GM21360 (cell line): ENCODE results near the gene EVC2.

Experiments
- ATAC-seq: cut with Tn5 transposase; IDR thresholded peaks from one replicate; pipeline ENCODE4 v1.9.1; 2021; ENCODE audit warnings: mild to moderate bottlenecking, moderate library complexity; ENCODE audit not compliant: unreplicated experiment

EVC2 gene

DNA sequence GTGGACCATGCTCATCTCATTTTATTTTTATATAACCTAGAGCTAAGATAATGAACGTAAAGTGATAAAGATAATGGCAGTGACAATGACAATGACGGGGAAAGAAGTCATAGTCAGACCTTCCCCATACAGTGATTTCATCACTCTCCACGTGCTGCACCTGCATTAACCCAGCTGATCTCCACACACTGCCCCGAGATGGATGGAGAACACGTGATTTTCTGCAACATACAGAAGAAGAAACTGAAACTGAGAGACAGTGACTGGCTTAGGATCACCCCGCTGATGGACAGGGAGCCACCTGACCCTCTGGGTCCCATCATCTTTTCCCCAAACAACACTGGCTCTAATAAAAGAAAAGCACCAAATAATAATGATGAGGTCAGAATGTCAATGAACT lies 22.0 kb downstream of the EVC2 start:
- ATAC-seq = no peak

DNA sequence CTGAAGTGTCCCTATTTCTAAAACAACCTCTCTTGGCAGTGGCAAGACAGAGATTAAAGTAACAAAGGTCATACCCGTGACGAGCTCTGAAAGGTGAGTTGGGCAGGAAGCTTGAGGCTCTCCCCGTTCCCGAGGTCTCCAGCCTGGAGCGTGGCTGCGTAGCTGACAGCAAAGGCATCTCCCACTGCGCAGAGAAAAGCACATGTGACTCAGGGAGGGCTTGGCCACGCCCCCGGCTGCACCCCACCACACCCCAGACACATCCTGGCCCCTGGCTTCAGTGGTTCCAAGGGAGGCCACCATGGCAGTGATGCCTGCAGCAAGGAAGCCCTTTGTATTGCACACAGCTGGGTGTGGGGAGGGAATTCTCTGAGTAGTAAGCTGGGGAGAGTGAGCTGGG lies 23.1 kb downstream of the EVC2 start:
- no peak for ATAC-seq

DNA sequence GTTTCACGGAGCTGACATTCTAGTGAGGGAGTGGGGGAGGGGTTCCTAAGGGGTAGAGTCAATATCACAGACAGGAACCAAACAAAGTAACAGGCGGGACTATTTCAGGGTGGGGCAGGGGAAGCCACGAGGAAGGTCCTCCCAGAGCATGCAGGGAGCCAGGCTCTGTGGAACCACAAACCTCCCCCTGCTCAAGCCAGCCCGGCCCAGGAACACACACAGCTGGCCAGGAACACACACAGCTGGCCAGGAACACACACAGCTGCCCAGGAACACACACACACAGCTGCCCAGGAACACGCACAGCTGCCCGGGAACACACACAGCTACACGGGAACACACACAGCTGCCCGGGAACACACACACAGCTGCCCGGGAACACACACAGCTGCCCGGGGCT lies 24.8 kb downstream of the EVC2 start:
- no peak for ATAC-seq

DNA sequence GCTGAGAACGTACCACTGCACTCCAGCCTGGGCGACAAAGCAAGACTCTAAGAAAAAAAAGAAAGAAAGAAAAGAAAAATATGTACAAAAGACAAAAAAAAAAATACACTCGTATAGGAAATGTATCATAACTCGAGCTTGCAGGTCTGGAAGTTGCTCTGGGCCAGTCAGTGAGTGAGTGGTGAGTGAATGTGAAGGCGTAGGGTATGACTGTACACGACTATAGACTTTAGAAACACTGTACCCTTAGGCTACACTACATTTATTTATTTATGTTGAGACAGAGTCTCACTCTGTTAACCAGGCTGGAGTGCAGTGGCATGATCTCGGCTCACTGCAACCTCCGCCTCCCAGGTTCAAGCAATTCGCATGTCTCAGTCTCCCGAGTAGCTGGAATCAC lies 29.4 kb downstream of the EVC2 start:
- ATAC-seq = no peak

DNA sequence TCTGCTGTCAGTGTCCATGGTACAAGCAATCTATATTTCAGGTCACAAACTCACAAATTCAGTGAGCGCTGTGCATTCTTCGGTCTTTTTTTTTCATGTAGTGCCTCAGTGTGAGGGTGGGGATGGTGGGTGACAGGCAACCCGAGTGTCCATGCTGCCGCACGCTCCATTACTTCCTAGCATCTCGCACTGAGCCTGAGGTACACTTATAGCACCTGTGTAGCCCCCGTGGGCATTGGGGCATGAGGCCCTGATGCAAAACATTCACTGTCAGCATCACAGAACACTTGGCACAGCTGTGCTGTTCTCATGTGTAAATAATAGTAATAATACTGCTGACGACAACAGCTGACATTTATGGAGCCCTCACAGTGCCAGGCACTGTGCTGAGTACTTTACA lies 31.6 kb downstream of the EVC2 start:
- no peak for ATAC-seq

DNA sequence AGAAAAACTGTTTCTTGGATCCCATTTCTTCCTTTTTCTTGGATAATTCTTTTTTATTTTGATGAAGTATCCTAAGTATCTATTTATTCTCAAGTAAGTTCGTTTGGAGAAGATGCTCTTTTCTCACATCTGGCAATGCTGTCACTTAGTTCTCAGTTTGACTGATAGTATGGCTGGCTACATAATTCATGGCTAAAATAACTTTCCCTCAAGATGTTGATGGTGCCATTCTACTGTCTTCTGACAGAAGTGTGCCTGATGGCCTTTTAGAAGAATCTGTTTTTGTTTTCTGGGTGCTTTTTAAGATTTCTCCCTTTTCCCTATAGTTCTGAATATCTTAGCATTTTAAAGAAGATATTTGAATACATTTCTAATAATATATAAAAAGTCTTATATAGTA lies 41.6 kb downstream of the EVC2 start:
- ATAC-seq = no peak

DNA sequence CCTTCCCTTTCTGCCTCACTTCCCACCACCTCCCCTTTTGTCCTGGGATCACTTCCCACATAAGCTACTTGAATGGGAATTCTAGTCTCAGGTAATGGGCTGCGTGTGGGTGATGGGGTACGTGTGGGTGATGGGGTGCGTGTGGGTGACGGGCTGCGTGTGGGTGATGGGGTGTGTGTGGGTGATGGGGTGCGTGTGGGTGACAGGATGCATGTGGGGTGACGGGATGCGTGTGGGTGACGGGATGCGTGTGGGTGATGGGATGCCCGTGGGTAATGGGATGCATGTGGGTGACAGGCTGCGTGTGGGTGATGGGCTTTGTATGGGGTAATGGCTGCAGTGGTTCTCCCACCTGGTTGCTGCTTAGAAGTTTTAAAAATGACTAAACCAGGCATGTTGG lies 43.6 kb downstream of the EVC2 start:
- no peak for ATAC-seq

DNA sequence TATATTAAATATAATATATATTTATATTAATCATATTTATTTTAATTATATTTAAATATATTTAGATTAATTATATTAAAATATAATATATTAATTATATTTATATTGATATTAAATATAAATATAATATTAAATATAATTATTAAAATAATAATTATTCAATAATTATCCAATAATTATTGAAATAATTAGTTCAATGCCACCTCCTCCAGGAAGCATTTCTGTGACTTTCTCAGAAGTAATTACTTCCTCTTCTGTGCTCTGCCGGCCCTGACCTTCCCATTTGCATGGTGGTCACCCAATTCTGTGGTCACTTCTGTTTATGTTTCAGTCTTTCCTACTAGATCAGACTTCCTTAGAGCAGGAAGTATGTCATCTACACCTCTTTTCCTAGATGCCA lies 45.8 kb downstream of the EVC2 start:
- no peak for ATAC-seq

DNA sequence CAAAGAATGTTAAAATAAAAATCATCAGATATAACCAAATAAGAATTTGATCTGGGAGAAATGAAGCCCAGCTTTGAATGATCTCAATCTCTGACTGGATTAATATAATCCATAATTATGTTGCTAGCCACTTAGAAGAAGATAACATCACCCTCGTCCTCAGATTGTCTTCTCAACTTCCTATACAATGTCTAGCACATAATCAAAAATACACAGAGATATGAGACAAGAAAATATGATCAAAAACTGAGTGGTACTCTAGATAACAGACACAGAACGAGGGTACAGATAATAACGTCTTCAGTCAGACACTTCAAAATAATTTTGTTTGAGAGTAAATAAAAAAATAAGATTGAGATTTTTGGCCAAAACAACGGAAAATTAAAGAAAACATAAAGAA lies 47.1 kb downstream of the EVC2 start:
- no peak for ATAC-seq

DNA sequence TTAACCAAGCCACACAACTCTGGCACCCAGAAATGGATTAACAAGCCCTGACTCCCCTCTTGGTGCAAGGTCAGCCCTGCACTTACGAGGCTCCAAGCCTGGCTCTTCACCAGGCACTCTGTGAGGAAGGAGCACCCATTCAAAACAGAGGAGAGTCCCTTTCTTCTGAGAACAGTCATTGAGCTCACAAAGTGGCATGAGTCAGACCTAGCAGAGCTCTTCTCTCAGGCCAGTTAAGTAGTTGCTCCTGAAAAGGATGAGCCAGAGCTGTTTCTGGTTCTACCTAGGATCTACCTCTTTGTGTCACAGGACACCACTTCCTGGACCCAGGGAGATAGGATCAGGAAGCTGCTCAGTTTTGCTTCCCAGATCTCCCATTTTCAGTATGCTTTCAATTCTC lies 48.2 kb downstream of the EVC2 start:
- no peak for ATAC-seq

DNA sequence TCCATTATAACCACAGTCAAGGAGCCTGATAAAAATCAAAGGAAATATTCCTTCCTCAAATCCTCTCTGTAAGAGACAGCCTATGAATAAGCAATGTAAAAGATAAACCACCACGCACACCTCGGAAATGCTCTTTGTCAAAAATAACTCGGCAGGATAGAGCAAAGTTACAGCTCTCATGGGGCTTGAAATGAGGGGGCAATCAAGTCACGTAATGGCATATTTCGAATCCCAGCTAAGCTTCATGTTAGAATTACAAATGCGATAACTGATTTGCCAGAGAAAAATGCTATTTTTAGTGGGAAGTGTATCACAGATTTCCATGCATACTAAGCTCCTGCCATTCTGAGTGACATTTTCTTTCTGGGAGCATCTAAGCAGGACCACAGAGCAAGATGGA lies 49.4 kb downstream of the EVC2 start:
- ATAC-seq = no peak

DNA sequence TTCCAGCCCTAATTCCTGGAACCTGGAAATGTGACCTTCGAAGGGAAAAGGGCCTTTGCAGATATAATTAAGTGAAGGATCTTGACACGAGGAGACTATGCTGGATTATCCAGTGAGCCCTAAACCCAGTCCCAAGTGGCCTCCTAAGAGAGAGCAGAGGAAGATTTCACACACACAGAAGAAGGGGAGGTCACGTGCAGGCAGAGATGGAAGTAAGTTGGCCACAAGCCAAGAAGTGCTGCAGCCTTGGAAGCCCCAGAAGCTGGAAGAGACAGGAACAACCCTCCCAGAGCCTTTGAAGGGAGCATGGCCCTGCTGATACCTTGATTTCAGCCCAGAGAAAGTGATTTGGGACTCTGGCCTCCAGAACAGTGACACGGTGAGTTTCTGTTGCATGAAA lies 51.9 kb downstream of the EVC2 start:
- no peak for ATAC-seq

DNA sequence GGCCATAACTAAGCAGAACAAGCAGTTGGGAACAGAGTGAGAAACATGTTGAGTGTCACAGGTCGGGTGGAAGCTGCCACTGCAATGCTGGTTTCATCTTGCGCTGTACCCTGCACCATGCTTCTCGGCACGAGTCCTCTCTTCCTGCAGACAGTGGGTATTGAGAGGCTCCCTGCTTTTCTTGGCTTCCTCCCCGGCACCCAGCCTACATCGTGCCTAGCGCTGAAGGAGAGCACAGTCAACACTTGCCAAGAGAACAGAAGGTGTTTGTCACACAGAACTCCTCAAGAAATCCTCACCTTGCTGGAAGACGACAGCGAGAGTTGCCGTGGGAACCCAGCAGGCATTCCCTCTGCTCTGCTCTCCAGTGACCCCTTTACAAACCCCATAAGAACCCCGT lies 53.6 kb downstream of the EVC2 start:
- ATAC-seq = no peak

DNA sequence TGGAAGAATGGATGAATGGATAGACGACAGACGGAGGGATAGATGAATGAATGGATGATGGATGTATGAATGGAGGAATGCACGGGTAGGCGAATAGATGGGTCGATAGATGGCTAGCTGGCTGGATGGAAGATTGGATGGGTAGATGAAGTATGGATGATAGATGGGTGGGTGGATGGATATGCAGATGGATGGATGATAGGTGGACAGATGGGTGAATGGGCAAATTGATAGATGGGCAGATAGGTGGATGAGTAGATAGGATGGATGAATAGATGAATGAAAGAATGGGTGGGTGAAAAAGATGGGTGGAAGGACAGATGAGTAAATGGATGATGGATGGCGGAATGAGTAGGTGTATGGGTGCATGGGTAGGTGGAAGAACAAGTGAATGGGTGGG lies 57.3 kb downstream of the EVC2 start:
- no peak for ATAC-seq

DNA sequence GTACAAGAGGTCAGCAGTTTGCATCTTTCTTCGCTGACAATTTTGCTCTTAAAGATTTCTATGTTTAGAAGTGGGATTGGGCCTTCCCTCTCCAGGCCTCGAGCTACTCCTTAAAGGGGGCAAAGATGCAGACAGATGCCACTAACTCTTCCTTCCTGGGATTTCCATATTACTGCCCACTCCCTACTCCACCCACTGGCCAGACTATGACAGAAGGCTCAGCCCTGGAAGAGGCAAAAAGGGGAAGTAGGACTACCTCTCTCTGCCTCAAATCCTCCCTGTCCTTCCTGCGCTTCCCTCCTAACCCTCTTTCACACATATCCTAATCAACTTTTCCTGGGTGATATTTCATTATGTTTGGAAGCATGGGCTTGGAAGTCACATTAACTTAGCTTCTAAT lies 58.3 kb downstream of the EVC2 start:
- ATAC-seq = no peak

DNA sequence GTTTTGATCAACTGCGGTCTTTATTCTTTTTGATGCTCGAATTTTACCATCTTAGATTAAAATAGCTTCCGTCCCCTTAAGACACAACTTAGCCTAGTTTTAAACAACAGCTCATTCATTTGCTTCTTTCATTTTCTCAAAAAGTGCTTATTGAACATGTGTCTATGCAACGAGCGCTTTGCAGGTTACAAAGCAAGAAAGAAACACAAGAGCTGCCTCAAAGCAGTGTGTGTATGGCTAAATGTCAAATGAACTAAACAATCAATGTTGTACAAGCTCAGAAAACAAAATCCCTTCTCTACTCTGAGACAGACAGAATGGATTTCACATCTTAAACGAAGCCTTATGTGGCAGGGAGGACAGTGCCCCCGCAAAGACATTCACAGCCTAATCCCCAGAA lies 61.0 kb downstream of the EVC2 start:
- ATAC-seq = no peak

DNA sequence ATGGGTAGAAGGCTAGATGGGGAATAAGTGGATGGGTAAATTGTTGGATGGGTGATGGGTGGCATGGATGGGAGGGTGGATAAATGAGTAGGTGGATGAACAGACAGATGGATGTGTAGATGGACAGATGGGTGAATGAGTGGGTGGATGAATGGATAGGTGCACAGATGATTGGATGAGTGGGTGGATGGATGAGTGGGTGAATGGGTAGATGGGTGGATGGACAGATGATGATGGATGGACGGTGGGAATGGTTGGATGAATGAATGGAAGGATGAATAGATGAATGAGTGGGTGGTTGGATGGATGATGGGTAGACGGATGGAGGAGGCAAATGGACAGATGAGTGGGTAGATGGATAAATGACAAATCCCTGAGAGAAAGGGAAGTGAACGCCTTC lies 68.3 kb downstream of the EVC2 start:
- no peak for ATAC-seq

DNA sequence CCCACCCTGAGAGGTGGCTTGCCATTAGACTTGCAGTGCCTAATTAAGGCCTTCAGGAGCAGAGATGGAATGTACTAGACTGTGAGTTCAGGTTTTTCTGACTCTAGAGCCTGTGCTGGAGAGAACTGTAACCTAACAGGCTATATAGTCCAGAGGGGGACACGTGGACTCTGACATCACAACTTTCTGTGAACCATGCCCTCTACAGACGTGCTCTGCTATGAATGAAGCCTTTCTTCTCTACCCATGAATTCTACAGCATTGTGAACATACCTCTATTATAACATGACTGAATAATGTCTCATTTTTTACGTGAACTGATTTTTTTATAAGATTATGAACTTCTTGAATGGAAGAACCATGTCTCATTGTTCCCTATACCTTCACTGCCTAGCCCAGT lies 68.8 kb downstream of the EVC2 start:
- ATAC-seq = no peak

DNA sequence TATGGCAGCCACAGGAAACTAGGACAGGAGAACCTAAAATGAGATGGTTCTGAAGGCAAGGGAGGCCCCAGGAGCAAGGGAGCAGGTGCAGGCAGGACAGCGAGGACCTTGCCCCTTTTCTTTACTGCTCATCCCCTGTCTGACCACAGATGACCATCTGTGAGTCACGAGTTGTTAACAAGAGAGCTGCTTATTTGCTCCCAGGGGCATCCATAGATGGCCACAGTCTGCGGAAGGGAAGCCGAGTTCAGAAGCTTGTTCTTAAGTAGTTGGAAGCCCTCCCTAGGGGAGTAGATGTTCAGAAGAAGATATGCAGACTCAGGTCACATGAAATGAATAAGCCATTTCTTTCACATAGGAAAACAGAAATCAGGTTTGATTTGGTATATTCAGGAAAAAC lies 69.4 kb downstream of the EVC2 start:
- no peak for ATAC-seq

DNA sequence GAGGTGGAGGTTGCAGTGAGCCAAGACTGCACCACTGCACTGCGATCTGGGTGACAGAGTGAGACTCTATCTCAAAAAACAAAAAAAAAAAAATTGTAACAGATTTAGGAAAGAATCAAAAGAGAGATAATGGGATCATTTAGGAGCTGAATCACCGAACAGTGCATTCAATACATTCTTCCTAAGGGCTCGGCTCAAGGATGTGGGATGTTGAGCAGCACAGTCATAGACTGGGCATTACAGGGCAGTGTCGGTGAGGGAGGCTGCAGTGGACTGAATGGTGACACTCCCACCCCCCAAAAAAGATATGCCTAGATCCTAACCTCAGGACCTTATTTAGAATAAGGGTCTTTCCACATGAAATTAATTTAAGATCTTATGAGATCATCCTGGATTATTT lies 70.0 kb downstream of the EVC2 start:
- ATAC-seq = no peak

DNA sequence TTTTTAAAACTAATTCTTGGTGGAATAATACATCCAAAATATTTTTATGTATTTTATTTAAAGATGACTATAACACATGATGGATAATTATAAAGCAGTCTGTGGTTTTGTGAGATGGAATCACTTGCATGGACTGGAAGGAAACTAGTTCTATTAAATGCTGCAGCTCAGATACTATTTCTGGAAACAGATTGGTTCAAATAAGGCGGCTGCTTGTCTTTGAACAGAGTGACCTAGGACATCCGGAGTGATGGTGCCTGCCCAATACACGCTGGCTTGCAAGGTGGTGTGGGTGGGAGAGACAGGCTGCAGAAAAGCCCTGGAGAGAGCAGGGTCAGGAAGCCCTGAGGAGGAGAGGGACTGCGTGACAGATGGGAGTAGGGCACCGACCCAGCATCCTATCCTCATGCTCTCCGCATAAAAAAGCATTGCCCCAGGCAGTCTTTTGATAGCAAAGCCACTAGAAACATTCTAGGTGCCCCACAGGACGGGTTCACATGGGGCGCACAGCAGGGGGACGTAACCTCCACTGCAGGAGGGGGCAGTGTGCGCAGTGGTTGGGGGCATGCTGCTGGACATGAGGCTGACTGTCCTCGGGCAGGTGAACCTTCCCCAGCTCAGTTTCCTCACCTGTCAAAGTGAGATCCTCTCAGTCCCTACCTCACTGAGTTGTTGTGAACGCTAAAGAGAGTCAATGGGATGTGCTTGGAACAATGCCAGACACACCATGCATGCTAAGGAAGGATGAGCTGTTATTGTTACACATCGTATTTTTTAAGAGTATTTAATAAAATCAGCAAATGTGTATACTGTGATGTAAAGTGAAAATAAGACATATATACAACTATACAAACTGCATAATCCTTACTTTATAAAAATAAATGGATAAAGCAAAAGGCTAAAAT lies 71.3 kb downstream of the EVC2 start:
- no peak for ATAC-seq

DNA sequence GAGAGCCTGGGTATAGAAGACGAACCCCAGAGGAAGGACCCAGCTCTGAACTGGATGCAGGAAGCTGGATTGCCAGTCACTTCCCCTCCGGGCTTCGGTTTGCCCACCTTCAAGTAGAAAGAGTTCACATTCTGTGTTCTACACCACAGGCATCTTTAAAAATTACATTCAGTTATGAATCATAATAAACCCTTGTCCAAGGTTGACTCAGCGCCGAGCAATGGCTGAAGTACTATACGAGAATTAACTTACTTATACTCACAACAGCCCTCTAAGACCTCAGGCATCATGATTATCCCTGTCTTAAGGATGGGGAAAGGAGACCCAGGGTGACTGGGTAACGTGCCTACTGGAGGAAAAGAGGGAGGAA lies 72.5 kb downstream of the EVC2 start:
- no peak for ATAC-seq

DNA sequence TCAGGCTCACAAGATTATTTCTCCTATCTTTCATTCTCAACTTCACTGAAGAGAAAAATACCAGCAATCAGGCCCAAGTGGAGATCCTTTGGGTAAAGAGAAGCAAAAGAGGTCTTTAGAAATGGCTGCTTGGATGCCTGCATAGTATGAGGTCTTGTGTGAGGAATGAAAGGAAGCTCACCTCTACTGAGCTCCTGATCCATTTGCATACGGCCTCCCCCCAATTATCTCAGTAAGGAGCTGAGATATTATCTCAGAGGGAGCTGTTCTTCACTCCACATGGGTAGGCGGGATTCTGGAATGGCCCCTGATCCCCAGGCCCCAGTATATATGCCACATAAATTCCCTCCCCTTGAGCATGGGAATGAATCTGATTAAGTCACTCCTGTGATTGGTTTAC lies 75.8 kb downstream of the EVC2 start:
- no peak for ATAC-seq
